GM18951 (cell line): ENCODE measurements around the gene MOCOS.
"Not testable (repeated sequence)": the region's sequence is repeated elsewhere in the genome, so short reads cannot be mapped to it uniquely, and the experiment has no call there.

Source experiments
- POLR2A ChIP-seq: IDR thresholded peaks from 4 replicates; pipeline ENCODE4 v1.6.1; 2011; ENCODE audit warnings: mild to moderate bottlenecking; ENCODE audit not compliant: insufficient read length, insufficient read depth; ENCODE audit errors: extremely low read depth
- in situ Hi-C: fragments of 300-500 bp; cut with MboI; formaldehyde crosslinking; loops from one replicate; pipeline ENCODE4 v1.12.0; 2022; ENCODE audit warnings: low sequenced_read_pairs, mixed read lengths, inconsistent platforms; ENCODE audit not compliant: unreplicated experiment

Gene MOCOS

GRCh38 chr18:36158266-36158867 lies 28.9 kb upstream of the MOCOS start:
- no peak for TF ChIP-seq POLR2A
- in situ Hi-C loops = no loop called here

- no peak for TF ChIP-seq POLR2A
- in situ Hi-C loops = no loop called here
Observed at GRCh38 chr18:36160959-36161371, 26.3 kb upstream of the MOCOS start.

- in situ Hi-C loops = no loop called here
Observed at GRCh38 chr18:36162981-36163380, 24.3 kb upstream of the MOCOS start.

GRCh38 chr18:36167692-36168218 lies 19.5 kb upstream of the MOCOS start:
- no peak for TF ChIP-seq POLR2A
- in situ Hi-C loops = no loop called here

More at GRCh38 chr18:36162981-36163380, 24.3 kb upstream of the MOCOS start:
- TF ChIP-seq POLR2A = no peak

GRCh38 chr18:36168296-36168695 lies 19.0 kb upstream of the MOCOS start:
- in situ Hi-C loops = not testable (repeated sequence)

- TF ChIP-seq POLR2A = no peak
- in situ Hi-C loops = no loop called here
Observed at GRCh38 chr18:36169938-36170337, 17.4 kb upstream of the MOCOS start.

- in situ Hi-C loops = no loop called here
- no peak for TF ChIP-seq POLR2A
Observed at GRCh38 chr18:36175481-36175880, 11.8 kb upstream of the MOCOS start.

GRCh38 chr18:36176177-36176584 lies 11.1 kb upstream of the MOCOS start:
- in situ Hi-C loops = no loop called here
- TF ChIP-seq POLR2A = no peak

- TF ChIP-seq POLR2A = no peak
- in situ Hi-C loops = no loop called here
Observed at GRCh38 chr18:36176711-36177110, 10.6 kb upstream of the MOCOS start.

GRCh38 chr18:36177913-36178312 lies 9.4 kb upstream of the MOCOS start:
- in situ Hi-C loops = no loop called here

GRCh38 chr18:36179562-36180355 lies 7.5 kb upstream of the MOCOS start:
- in situ Hi-C loops = no loop called here
- no peak for TF ChIP-seq POLR2A

More at GRCh38 chr18:36177913-36178312, 9.4 kb upstream of the MOCOS start:
- TF ChIP-seq POLR2A = no peak

GRCh38 chr18:36181441-36181840 lies 5.9 kb upstream of the MOCOS start:
- in situ Hi-C loops = no loop called here
- no peak for TF ChIP-seq POLR2A

GRCh38 chr18:36181898-36182506 lies 5.3 kb upstream of the MOCOS start:
- in situ Hi-C loops = no loop called here
- TF ChIP-seq POLR2A = no peak
